NCI-H2081 (cell line): Measurements from ENCODE around the gene CRISPLD2.
"Not testable (repeated sequence)": the region's sequence is repeated elsewhere in the genome, so short reads cannot be mapped to it uniquely, and the experiment has no call there.

Source experiments
- DNase-seq, 2 experiments: peaks; one replicate each; lab custom pipeline; 2025; lab: John Stamatoyannopoulos, UW

CRISPLD2 gene

DNA sequence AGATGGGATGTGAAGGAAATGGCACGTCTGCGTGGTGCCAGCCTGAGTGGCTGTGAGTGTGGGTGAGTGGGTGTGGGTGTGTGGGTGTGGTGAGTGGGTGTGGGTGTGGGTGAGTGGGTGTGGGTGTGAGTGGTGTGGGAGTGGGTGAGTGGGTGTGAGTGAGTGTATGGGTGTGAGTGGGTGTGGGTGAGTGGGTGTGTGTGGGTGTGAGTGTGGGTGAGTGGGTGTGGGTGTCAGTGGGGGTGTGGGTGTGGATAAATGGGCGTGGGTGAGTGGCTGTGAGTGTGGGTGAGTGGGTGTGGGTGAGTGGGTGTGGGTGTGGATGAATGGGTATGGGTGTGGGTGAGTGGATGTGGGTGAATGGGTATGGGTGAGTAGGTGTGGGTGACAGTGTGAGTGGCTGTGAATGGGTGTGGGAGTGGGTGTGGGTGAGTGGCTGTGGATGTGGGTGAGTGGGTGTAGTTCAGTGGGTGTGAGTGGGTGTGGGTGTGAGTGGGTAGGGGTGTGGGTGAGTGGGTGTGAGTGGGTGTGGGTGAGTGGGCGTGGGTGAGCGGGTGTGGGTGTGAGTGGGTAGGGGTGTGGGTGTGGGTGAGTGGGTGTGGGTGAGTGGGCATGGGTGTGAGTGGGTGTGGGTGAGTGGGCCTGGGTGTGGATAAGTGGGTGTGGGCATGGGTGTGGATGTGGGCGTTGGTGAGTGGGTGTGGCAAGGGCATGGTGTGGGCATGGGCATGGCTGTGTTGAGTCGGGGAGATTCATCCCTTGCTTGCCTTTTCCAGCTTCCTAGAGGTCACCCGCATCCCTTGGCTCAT lies 110.7 kb downstream of the CRISPLD2 start:
- no peak for DNase-seq

DNA sequence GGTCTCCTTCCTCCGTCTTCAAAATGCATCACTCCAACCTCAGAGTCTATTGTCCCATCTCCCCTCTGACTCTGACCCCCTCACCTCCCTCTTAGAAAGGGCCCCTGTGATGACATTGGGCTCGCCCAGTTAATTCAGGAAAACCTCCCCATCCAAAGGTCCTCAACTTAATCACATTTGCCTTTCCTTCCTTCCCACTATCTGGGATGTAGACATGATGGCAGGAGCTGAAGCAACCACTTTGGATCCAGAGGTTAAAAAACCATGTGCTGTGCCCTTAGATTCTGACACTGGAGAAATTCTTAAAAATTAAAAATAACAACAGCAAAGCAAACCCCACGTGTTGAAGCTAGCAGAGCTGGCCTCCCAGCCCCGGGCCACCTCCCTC lies 111.3 kb downstream of the CRISPLD2 start:
- DNase-seq: no peak

DNA sequence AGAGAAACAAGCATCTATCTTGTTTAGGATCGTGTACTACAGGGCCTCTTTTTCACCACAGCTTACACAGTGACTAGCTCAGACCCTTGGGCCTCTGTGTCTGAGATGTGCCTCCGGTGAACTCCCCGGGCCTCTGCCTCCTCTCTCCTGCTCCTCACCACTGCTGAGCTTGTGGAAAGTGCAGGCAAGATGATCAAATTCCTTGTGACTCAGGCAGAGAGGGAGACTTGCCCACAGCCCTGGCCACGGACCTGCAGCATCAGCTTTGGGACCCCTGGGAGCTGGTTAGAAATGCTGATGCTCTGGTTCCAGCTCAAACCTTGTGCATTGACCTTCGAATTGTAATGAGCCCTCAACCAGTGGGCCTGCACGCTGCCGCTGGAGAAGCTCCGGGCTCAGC lies 111.7 kb downstream of the CRISPLD2 start:
- no peak for DNase-seq

DNA sequence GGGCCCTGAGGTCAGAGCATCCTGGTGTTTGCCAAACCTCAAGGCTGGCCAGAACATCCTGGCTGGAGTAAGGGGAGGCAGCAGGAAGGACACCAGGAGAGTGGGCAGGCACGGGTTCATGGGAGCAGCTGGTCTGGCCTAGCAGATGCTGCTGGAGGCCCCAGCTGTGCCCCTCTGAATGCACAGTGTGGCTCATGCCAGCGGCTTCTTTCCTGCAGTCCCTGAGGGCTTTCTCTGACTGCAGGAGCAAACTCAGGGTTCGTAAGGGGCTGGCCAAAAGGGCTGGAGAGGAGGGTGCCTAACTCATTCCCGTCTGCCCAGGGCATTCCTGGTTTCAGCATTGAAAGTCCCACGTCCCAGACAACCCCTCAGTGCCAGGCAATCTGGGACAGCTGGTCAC lies 112.9 kb downstream of the CRISPLD2 start:
- DNase-seq: peak in 1 of 2 experiments; percentile 16

DNA sequence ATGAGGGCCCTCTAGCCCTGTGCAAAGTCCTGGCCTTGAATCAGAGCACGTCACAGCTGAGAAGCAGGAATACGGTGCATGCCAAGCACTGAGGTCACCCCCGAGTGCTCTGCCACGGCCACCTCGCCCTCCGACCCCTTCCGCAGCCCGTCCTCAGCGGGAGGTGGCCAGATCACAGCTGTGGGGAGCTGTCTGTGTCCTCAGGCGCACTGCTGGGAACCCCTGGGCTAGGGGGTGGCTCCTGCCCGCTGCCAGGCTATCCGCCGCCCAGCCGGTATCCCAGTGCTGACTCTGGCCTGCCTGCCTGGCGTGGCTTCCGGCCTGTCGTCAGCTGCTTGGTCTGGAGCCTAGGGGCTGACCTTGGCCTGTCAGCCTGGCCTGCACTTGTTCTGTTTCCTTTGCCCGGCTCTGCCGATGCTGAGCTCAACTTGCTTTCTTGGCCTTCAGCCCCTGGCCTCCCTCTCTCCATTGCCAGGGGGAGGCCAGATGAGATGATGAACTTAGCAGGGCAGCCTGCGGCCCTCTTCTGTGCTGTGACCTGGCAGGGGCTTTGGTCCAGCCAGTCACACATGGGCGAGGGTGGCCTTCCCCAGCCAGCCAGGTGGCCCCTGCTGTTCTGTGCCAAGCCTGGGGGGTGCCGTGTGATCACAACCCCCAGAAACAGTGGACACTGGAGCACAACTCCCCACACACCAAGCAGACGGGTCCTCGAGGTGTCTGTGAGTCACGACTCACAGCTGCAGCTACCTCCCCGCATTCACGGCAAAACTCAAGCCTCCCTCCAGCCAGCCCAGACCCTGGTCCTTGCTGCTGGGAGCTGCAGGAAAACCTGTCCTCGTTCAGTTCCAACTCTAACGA lies 114.2 kb downstream of the CRISPLD2 start:
- DNase-seq: no peak

DNA sequence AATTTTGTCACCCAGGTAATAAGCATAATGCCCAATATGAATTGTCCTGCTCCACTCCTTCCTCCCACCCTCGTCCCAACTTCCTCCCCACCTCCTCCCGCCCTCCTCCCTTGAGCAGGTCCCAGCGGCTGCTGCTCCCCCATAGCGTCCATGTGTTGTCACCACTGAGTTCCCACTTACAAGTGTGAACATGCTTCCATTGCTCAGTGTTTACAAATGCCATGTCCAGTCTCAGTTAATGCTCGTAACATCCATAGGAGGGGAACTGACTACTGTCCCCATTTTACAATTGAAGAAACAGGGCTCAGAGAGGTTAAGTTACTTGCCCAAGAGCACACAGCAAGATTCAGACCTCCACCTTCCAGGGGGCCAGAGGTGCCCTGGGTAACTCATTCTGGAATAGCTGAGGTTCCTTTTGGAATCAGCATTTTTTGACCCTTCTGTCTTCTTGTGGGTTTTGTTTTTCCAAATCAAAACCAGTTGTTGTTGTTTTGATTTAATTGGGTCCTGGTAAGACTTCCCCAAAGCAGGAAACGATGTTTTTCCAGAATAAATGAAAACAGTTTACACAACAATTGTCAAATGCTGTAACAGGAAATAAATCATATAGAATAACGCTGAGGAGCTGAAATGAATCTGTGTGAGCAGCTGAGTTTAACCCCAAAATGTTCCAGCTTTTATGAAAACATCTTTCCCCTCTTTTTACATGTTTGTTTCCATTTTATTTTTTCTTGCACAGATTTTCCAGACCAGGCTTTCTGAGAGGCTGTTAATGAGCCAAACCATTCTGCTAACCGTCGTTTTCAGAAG lies 117.6 kb downstream of the CRISPLD2 start:
- no peak for DNase-seq

DNA sequence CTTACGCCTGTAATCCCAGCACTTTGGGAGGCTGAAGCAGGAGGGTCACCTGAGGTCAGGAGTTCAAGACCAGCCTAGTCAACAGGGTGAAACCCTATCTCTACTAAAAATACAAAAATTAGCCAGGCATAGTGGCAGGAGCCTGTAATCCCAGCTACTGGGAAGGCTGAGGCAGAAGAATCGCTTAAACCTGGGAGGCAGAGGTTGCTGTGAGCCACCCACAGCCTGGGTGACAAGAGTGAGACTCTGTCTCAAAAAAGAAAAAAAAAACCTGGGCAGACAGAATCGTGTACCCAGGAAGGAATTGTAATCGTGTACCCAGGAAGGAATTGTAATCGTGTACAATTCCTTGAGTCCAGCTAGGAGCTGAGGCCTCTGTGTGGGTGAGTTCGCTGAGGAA lies 118.8 kb downstream of the CRISPLD2 start:
- DNase-seq: not testable (repeated sequence)

DNA sequence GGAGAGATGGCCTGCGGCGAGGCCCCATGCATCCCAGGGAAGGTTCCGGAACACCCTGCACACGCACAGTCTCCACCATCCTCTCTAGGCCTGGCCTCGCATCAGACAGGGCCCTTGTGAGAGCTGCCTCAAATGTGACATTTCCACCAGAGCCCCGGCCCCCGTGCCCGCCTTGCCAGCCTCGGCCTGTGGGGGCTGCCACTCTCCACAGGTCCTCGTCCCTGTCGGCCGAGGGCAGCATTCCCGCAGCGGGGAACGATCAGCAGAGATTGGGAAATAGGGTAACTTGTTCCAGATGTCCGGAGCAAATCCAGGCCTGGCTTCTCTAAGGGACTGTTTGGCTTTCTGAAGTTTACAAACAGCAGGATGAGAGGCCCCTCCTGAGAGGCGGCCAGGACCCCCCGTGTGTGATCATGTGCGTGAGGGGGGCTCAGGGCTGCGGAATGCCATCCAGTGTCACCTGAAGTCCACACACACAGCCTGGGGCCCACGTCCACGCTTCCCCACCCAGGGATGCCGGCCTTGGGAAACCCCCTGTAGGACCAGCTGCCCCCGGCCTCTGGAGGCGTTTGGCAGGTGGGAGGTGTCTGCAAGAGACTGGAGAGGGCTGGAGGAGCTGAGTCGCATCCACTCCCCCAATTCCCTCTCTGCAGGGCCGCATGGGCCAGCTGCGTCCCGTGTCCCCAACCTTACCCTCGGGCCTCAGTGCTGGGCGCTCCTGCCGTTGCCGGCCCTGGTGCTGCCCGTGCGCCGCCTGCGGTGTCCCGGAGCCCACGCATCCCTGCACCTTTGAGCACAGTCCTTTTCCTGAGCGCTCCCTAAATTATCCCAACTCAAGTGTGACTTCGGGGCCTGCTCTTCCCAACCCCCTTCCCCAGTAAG lies 121.1 kb downstream of the CRISPLD2 start:
- no peak for DNase-seq

DNA sequence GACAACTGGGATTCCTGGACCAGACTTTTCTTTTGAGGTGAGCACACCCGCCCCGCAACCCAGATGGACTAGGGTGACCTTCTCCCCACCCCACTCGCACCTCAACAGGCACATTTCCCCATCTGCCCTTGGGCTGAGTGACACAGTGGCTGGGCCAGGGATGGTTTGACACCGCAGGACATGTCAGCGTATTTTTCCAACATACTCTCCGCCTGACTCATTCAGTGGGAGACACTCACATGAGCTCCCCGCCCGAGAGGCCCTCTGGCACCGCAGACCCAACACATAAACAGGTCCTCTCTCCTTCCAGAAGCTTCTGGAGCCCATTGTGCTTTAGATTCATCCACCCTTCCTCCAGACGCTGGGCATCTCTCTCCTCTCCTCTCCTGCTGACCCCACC lies 122.1 kb downstream of the CRISPLD2 start:
- DNase-seq: no peak

DNA sequence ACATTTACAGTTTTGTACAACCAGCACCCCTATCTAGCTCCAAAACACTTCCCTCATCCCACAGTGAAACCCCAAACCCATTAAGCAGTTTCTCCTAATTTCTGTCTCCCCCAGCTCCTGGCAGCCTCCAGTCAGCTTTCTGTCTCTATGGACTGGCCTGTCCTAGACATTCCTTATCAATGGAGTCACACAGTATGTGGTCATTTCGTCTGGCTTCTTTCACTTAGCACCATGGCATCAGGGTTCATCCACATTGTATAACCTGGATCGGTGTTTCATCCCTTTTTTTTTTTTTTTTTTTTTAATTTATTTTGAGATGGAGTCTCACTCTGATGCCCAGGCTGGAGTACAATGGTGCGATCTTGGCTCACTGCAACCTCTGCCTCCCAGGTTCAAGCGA lies 123.0 kb downstream of the CRISPLD2 start:
- DNase-seq: no peak

DNA sequence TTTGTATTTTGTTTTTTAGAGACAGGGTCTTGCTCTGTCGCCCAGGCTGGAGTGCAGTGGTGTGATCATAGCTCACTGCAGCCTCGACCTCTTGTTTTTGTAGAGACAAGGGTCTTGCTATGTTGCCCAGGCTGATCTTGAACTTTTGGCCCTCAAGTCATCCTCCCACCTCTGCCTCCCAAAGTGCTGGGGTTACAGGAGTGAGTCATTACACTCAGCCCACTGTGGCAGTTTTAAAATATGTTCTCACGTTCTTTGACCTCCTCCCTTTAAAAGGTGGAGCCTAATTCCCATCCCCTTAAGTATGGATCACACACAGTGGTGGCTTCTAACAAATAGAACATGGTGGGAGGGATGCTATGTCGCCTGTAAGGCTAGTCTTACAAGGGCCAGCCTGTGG lies 123.8 kb downstream of the CRISPLD2 start:
- DNase-seq: no peak

DNA sequence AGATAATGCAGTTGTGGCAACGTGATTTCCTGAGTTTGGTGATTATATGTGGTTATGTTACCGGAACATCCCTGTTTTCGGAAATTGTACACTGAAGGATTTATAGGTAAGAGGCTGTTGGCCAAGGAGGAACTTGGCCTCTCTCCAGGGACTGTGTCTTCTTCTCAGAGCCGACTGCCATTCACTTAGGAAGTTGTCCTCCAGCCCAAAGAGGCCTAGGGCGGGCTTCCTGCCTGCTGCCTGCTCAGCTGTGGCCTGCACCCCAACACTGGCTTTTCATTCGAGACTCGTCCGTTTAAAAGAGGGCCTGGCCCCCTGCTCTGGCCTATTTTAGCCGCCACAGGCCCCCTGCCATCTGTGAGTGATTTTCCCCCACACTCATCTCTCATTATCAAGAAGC lies 127.2 kb downstream of the CRISPLD2 start:
- DNase-seq: no peak

DNA sequence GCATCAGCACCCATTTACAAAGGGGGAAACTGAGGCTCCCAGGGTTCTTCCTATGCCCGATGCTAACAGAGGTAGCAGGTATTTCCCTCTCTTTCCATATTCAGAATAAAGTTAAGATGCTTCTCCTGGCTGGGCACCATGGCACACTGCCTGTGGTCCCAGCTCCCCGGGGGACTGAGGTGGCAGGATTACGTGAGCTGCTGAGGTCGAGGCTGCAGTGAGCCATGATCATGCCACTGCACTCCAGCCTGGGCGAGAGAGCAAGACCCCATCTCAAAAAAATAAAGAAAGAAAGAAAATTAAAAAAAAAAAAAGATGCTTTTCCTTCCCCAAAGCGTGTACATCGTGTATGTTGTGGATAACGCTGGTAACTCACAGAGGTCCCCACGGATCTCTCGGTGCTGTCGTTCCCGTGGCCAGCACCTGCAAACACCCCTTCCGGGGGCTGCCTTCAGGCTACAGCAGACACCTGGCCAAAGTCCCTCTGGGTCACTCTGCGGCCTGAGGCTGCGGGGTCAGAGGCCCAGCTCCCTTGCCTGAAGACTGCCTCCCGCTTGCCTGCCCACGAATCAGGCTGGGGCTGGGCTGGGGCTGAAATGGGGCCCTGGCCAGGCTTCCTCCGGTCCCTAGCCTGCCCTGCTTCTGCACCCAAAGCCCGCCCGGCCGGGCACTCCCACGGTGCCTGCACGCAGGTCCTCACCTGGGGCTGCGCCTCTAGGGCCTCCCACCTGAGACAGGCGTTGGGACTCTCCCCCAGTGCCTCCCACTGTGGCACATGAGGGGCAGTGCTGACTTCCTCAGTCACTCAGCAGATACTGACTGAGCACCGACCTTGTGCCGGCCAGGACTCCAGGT lies 128.4 kb downstream of the CRISPLD2 start:
- DNase-seq: no peak

DNA sequence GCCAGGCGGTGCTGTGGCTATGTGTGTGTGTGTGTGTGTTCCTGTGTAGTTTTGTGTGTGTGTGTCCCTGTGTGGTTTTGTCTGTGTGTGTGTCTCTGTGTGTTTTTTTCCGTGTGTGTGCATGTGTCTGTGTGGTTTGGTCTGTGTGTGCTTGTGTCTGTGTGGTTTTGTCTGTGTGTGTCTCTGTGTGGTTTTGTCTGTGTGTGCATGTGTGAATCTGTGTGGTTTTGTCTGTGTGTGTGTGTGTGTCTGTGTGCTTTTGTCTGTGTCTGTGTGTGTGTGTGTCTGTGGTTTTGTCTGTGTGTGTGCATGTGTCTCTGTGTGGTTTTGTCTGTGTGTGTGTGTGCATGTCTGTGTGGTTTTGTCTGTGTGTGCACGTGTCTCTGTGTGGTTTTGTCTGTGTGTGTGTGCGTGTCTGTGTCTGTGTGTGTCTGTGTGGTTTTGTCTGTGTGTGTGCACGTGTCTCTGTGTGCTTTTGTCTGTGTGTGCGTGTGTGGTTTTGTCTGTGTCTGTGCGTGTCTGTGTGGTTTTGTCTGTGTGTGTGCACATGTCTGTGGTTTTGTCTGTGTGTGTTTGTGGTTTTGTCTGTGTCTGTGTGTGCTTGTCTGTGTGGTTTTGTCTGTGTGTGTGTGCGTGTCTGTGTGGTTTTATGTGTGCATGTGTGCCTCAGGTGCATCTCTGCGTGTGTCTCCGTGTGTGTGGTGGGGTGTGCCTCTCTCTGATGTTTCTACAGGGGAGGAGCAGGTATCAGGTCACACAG lies 129.2 kb downstream of the CRISPLD2 start:
- DNase-seq: no peak

DNA sequence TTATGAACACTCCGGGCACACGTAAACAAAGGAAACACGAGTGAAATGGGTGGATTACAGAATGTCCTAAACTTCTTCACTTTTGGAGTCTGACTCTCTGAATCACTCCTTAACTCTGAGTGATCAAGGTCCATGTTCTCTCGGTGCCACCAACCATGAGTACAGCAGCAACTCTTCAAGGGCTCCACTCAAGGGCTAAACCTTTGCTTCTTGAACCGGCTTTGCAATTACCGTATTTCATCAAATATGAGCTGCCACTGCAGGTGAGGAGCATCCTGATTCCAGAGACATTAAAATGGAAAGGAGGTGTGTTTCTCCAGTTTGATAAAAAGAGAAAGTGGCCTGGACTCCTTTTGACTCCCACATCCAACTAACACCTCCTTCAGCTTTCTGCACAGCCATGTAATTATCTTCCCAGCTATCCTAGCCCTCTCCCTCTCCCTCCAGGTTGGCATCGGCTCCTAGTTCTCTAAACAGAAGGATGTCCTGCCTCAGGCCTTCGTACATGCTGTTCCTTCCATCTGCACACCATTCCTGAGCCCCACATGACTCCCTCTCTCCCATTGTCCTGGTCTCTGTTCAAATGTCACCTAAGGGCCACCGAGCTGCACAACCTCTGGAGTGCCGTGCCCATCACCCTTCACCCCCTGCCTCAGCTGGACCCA lies 130.1 kb downstream of the CRISPLD2 start:
- no peak for DNase-seq

DNA sequence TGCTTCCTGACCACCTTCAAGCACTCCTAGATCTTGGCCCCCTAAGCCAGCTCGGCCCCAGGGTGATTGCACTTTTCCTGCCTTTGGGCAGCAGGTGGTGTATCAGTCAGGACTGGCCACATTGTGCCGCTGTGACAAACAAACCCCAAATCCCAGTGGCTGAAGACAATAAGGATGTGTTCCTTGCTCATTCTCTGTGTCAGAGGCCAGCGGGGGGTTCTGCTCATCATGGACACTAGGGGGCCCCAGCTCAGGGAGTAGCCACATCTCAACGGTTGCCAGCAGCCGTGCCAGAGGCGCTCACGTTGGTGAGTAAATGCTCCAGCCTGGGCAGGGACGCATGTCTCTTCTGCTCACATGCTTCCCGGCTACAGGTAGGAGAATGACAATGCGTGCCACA lies 131.1 kb downstream of the CRISPLD2 start:
- no peak for DNase-seq

DNA sequence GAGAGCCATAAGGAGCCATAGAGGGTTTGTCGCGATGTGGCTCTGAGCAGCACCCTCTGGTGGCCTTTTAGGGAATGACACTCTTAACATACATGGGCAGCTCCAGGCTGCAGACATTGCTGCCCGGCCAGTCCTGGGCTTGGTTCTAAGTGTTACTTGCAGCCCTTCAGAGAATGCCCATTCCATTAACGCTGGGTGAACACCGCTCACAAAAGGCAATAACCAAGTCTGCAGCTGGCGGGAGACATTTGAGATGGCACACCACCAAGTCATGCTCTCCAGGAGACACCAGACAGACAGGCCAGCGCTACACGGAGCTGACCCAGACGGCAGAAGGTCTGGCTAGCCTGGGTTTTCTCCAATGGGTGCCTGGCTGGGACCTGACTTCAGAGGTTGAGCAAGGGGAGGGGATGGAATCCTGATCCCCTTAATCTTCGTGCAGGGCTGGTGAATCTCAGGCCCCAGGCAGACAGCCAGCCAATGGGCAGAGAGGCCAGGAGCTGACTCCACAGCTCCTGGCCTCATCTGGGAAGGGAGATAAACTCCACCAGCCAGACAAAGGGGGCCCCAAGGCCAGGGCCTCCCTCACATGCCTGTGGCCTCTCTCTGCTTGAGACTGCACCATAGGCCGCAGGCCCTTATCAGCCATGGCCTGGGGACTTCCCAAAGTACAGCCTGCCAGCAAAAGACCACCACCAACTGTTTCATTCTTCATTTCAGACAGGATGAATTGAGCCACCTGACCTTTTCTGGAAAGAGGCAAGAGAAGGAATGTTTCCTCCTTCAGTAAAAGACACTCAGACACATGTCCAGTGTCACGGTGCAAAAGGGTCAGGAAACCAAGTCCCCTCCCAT lies 132.8 kb downstream of the CRISPLD2 start:
- DNase-seq: peak; percentile 53 to 63

DNA sequence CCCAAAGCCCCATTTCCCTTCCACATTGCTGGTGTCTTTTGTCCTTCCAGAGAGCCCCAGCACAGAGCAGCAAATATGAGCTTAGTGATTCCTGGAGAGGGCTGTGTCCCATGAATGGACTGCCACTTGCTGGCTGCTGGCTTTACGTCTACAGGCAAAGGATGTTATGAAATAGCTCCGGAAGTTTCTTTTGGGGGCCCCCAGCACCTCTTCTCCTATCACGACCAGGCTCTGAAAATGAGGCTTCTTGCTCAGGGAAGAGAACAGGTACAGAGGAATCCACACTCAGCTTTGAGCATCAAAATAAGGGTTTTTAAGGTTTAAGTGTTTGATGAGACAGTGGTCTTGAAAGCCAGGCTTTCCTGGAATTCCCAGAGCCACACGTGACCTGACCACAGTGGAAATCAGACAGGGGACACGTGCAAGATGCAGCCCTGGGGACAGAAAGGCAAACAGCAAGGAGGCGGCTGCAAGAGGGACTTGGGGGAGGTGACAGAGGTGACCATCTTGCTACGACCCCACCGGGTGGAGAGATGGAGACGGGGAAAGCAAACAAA lies 133.5 kb downstream of the CRISPLD2 start:
- no peak for DNase-seq
